Subcutaneous adipose tissue (tissue), 4 donors: ENCODE measurements around the gene KDM7A. TPM values are rescaled to one million over a fixed set of nuclear protein-coding genes. Genes with fewer than 3 reads are reported as not detected.

Source experiments
- CTCF ChIP-seq: fragments of 450-650 bp; IDR thresholded peaks from one replicate; pipeline ENCODE4 v1.5.1; 2016; ENCODE audit warnings: low read depth, mild to moderate bottlenecking, control low read depth, antibody characterized with exemption, moderate library complexity
- total RNA-seq, 4 donors: library from RNA; depleted of rRNA; stranded (reverse); fragments of >200 nt; gene quantifications; one replicate each; pipeline ENCODE4 v1.1.0, GENCODE V29; 2016

Gene KDM7A
- total RNA-seq, 4 donors from 2014 or later = 26.6 to 46.5 (median 39.2) TPM

GRCh38 chr7:140062528-140063299 lies 114.1 kb downstream of the KDM7A start, which contains the start of gene PARP12:
PARP12 (minus strand) TSS chr7:140062951; CDS start chr7:140062847, 104 bp downstream.
- TF ChIP-seq CTCF = no peak

GRCh38 chr7:140062118-140062527 lies 114.7 kb downstream of the KDM7A start:
- no peak for TF ChIP-seq CTCF

DNA sequence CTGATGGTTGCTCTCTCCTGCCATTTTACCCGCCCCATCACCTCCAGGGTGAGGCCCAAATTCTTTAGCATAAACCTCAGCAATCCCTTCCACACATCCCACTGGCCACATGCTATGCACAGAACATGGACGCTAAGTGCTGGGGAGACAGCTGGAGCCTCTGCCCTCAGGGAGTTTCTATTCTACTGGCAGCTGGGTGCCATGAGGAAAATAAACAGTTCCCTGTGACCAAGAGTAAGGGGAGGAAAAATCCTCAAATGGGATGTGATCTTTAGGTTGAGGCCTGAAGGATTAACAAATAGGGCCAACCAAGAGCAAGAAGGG lies 115.2 kb downstream of the KDM7A start:
- no peak for TF ChIP-seq CTCF

DNA sequence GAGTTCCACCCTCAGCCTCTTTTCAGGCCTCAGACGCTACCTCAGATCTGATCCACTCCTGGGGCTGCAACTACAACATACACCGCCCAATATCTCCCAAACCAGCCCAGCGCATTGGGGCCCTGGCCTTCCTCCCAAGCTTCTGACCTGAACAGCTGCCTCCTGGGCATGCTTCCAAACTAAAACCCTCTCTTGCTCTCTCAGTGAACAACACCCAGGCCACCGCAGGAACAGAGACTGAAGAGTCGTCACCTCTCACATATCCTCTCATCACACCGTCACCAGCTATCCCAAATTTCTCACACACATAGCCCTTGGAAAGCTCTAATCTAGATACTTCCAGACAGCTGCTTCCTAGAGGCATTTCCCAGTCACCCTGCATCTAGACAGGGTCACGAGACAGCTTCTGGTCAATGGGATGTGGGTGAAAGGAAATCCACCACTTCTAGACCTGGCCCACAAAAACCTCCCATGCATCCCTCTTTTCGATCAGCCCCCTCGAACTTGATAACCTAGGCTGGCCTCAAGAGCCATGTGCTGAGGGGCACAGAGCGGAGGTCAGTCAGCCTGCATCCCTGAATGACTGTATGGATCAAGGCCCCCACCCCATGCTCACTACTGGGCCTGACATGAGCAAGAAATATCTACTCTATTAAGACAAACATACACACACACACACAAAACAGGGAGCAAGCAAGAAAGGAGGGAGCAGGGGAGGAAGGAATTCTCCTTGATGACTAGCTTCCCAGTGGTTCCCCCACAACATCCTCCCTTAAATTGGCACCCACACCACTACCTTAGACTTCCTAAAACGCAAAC lies 115.8 kb downstream of the KDM7A start:
- no peak for TF ChIP-seq CTCF

DNA sequence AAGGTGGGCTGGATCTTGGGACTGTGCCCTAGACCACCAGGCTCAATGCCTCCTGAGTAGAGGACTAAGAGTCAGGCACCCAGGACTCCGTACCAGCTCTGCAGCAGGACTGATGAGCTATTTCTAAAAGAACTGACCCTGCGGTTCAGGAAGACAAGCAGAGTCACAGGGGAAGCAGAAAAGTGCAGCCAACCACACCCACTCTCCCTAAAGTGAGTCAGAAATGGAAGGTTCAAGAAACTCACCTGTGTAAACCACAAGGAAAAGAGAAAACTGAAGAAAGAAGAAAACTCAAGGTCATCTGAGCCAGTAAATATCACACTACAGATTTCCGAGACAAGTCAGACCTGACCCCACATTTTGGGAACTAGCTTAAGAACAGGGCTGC lies 116.5 kb downstream of the KDM7A start:
- TF ChIP-seq CTCF = no peak

GRCh38 chr7:140059273-140060242 lies 117.2 kb downstream of the KDM7A start:
- no peak for TF ChIP-seq CTCF
